Body of pancreas (tissue), 4 donors: Measurements from ENCODE around the gene GRPEL2. TPM values are rescaled to one million over a fixed set of nuclear protein-coding genes. Genes with fewer than 3 reads are reported as not detected.

Experiments
- ATAC-seq: fragments of 150-250 bp; one replicate; pipeline ENCODE4 v1.9.1; 2016
- DNase-seq, 4 donors: peaks; one replicate each; pipeline ENCODE4 v3.0.0-alpha.2; 2019
- H3K27ac ChIP-seq, 4 donors: fragments of 200-600 bp; sonication (generic); 1 replicate in 3 of 4; 2 replicates in 1 of 4; pipeline versions ENCODE4 v1.5.1 to v1.6.1; 2016 to 2019; ENCODE audit warnings: mild to moderate bottlenecking in 1 of 4, mixed read lengths in 1 of 4, moderate library complexity in 1 of 4
- H3K27me3 ChIP-seq, 2 donors: fragments of 200-600 bp; sonication (generic); one replicate each; pipeline ENCODE4 v1.6.0; 2016; ENCODE audit warnings: mild to moderate bottlenecking in 1 of 2
- H3K36me3 ChIP-seq, 2 donors: fragments of 200-600 bp; sonication (generic); replicated peaks in 1 of 2; 2 replicates each; pipeline ENCODE4 v1.5.1; 2016; ENCODE audit warnings: low read depth in 2 of 2; ENCODE audit not compliant: insufficient read depth in 1 of 2
- H3K4me1 ChIP-seq: fragments of 200-600 bp; sonication (generic); one replicate; pipeline ENCODE4 v1.6.0; 2016
- H3K4me3 ChIP-seq, 2 donors: fragments of 200-600 bp; sonication (generic); 1 replicate in 1 of 2; 2 replicates in 1 of 2; pipeline ENCODE4 v1.5.1; 2016 to 2019
- H3K9me3 ChIP-seq, 3 donors: fragments of 200-600 bp; sonication (generic); 1 replicate in 2 of 3; 2 replicates in 1 of 3; pipeline ENCODE4 v1.5.1; 2016
- CTCF ChIP-seq, 7 experiments: fragments of 450-650 bp in 4 of 7; fragments of 200-600 bp in 3 of 7; sonication (generic) in 3 of 7; IDR thresholded peaks; one replicate each; pipeline ENCODE4 v1.5.1; 2016 to 2019; ENCODE audit warnings: antibody characterized with exemption in 7 of 7
- POLR2A ChIP-seq, 3 donors: fragments of 450-650 bp; IDR thresholded peaks; one replicate each; pipeline ENCODE4 v1.6.1; 2016; ENCODE audit warnings: antibody characterized with exemption in 3 of 3, mild to moderate bottlenecking in 2 of 3
- WGBS, 2 donors: methylation state at CpG; one replicate each; pipeline ENCODE4 v1.1.5; 2017; 5-methylcytosine and 5-hydroxymethylcytosine counted together
- intact Hi-C: fragments of 100-400 bp; cut with DNase I; formaldehyde crosslinking; loops from one replicate; pipeline ENCODE4 v1.15.1; 2023
- total RNA-seq, 2 donors: library from RNA; depleted of rRNA; stranded (reverse); fragments of >200 nt; gene quantifications; one replicate each; pipeline ENCODE4 v1.1.0, GENCODE V29; 2016

The GRPEL2 gene
- total RNA-seq, 2 donors from 2014 or later = 4.9 to 10.6 TPM

GRCh38 chr5:149357370-149358293 is 12.3 kb downstream of the GRPEL2 start, which contains the start of gene PCYOX1L:
Gene PCYOX1L (plus strand): TSS chr5:149358046. CDS start chr5:149358069, 23 bp downstream.
- Histone ChIP-seq H3K4me3 (peak within 1 kb of the TSS; percentile 27 to 48), H3K9me3 (no peaks in the 10 kb centered on the region), H3K27me3 (no peaks in the 10 kb centered on the region), H3K4me1 (peaks cover 13% of the 10 kb centered on the region), H3K27ac (peak within 1 kb of the TSS in 3 of 4 donors; percentile 21 to 62 (median 36)), H3K36me3 (peaks cover 0 to 2% of the 10 kb centered on the region in 2 donors)
- ATAC-seq = peak; percentile 100
- intact Hi-C loops = no loop called here
- peak; percentile 92 to 97 (median 96) for DNase-seq
- peak in 1 of 3 donors; percentile 36 for TF ChIP-seq POLR2A (IDR thresholded peaks at IDR 0.05)
- TF ChIP-seq CTCF (IDR thresholded peaks at IDR 0.05) = no peak
- 3% methylated on average over 50 to 56 of the region's 61 CpGs for WGBS, 2 donors

- Histone ChIP-seq H3K4me3 (peak overlapping the region; percentile 27 to 48), H3K9me3 (no peaks in the 10 kb centered on the region), H3K4me1 (peaks cover 13% of the 10 kb centered on the region), H3K27ac (peak overlapping the region in 3 of 4 donors; percentile 21 to 62 (median 36)), H3K36me3 (no peaks in the 10 kb centered on the region), H3K27me3 (no peaks in the 10 kb centered on the region)
- ATAC-seq (peak; percentile 19), DNase-seq (peak; percentile 45 to 51 (median 48))
- intact Hi-C loops = no loop called here
- no peak for TF ChIP-seq POLR2A (IDR thresholded peaks at IDR 0.05)
- 1 to 3% methylated on average over 14 to 18 of the region's 18 CpGs for WGBS, 2 donors
These were observed 13.0 kb downstream of the GRPEL2 start for GRCh38 chr5:149358294-149358651.

GRCh38 chr5:149358868-149359495 is 13.7 kb downstream of the GRPEL2 start:
- H3K27me3 ChIP-seq = no peaks in the 10 kb centered on the region
- no peaks in the 10 kb centered on the region for H3K9me3 ChIP-seq
- H3K36me3 ChIP-seq = no peaks in the 10 kb centered on the region
- DNase-seq (no peak), ATAC-seq (no peak)
- no peak overlapping the region for H3K4me3 ChIP-seq
- H3K27ac ChIP-seq = no peak overlapping the region
- 83 to 84% methylated on average over 8 of the region's 8 CpGs for WGBS, 2 donors
- intact Hi-C loops = no loop called here
- no peak for TF ChIP-seq CTCF (IDR thresholded peaks at IDR 0.05)
- TF ChIP-seq POLR2A (IDR thresholded peaks at IDR 0.05) = no peak
- peaks cover 13% of the 10 kb centered on the region for H3K4me1 ChIP-seq

- intact Hi-C loops = no loop called here
- H3K9me3 ChIP-seq = no peaks in the 10 kb centered on the region
- 70% methylated on average over 1 of the region's 1 CpG for WGBS, 2 donors
- no peak overlapping the region for H3K27ac ChIP-seq
- peaks cover 13% of the 10 kb centered on the region for H3K4me1 ChIP-seq
- H3K27me3 ChIP-seq = no peaks in the 10 kb centered on the region
- TF ChIP-seq POLR2A (IDR thresholded peaks at IDR 0.05) (no peak), CTCF (IDR thresholded peaks at IDR 0.05) (no peak)
- no peak for ATAC-seq
- no peak overlapping the region for H3K4me3 ChIP-seq
- no peaks in the 10 kb centered on the region for H3K36me3 ChIP-seq
- DNase-seq = no peak
These were observed 15.0 kb downstream of the GRPEL2 start for GRCh38 chr5:149360272-149360671.

GRCh38 chr5:149362541-149362940 is 17.2 kb downstream of the GRPEL2 start:
- DNase-seq = no peak
- WGBS, 2 donors = 78 to 96% methylated on average over 5 to 12 of the region's 12 CpGs

More at GRCh38 chr5:149362541-149362940, 17.2 kb downstream of the GRPEL2 start:
- intact Hi-C loops = no loop called here
- Histone ChIP-seq H3K36me3 (no peaks in the 10 kb centered on the region), H3K9me3 (no peaks in the 10 kb centered on the region), H3K27ac (no peak overlapping the region), H3K4me1 (peaks cover 10% of the 10 kb centered on the region), H3K4me3 (no peak overlapping the region), H3K27me3 (no peaks in the 10 kb centered on the region)
- no peak for ATAC-seq
- TF ChIP-seq POLR2A (IDR thresholded peaks at IDR 0.05) (no peak), CTCF (IDR thresholded peaks at IDR 0.05) (no peak)
